GDM1 (cell line): ENCODE data around the gene ARMC12.
"Not testable (repeated sequence)": the region's sequence is repeated elsewhere in the genome, so short reads cannot be mapped to it uniquely, and the experiment has no call there.

Experiments used
- DNase-seq: peaks from one replicate; lab custom pipeline; 2025; lab: John Stamatoyannopoulos, UW

ARMC12 gene

DNA sequence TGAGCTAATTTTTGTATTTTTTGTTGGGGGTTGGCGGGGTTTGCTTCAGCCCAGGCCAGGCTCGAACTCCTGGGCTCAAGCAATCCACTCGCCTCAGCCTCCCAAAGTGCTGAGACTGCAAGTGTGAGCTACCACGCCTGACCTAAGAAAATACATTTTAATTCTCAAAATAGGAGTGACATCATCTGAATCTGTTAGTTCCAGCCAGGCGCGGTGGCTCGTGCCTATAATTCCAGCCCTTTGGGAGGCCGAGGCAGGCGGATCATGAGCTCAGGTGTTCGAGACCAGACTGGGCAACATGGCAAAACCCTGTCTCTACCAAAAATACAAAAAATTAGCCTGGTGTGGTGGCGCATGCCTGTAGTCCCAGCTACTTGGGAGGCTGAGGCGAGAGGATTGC lies 2.5 kb upstream of the ARMC12 start:
- not testable (repeated sequence) for DNase-seq

- no peak for DNase-seq
These were observed 1.4 kb upstream of the ARMC12 start for GRCh38 chr6:35735452-35735851.

DNA sequence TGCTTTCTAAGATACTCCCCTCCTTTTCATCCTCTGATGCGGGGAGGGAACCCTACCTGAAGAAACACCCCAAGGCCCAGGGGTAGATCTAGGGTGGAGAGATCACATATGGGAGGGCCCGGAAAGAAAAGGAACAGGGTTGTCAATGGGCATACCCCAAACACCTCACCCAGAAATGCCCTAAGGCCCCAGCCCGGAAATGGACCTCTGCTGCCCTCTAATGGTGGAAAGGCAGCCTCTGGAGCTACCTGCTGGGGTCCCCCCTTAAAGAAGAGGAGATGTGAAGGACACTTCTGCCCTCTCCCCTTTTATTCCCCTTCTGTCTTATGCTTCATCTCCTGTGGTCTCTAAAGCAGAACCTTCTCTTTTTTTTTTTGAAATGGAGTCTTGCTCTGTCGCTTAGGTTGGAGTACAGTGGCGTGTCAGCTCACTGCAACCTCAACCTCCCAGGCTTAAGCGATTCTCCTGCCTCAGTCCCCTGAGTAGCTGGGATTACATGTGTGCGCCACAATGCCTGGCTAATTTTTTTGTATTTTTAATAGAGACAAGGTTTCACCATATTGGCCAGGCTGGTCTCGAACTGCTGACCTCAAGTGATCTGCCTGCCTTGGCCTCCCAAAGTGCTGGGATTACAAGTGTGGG lies 458 bp upstream of the ARMC12 start:
- peak; percentile 61 for DNase-seq

- peak; percentile 50 for DNase-seq
These were observed 780 bp downstream of the ARMC12 start for GRCh38 chr6:35737413-35738211.

GRCh38 chr6:35739645-35740524 lies 3.1 kb downstream of the ARMC12 start:
- no peak for DNase-seq

DNA sequence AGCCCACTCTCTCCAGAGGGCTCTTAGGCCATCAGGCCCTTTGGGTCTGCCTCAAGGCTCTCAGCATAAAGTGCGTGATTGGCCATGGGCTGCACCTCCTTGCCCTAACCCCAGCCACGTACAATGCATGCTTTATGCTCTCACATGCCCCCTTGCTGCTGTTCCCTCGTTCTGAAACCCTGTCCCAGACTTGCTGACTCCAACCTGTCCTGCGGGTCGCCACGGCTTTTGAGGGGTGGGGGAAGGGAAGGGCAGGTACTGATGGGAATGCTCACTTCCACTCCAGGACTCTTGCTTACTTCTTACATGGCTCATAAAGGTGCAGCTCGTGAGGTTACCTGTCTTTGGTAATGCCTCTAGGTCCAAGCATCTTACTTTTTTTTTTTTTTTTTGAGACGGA lies 6.0 kb downstream of the ARMC12 start:
- DNase-seq: no peak

GRCh38 chr6:35745509-35745908 lies 8.7 kb downstream of the ARMC12 start:
- no peak for DNase-seq

- DNase-seq: no peak
These were observed 9.7 kb downstream of the ARMC12 start for GRCh38 chr6:35746516-35746915.

- DNase-seq: no peak
These were observed 11.0 kb downstream of the ARMC12 start for GRCh38 chr6:35747877-35748276.

- no peak for DNase-seq
These were observed 13.7 kb downstream of the ARMC12 start for GRCh38 chr6:35750557-35750956.

GRCh38 chr6:35751594-35751993 lies 14.8 kb downstream of the ARMC12 start:
- no peak for DNase-seq

GRCh38 chr6:35752330-35752729 lies 15.5 kb downstream of the ARMC12 start:
- DNase-seq: no peak

DNA sequence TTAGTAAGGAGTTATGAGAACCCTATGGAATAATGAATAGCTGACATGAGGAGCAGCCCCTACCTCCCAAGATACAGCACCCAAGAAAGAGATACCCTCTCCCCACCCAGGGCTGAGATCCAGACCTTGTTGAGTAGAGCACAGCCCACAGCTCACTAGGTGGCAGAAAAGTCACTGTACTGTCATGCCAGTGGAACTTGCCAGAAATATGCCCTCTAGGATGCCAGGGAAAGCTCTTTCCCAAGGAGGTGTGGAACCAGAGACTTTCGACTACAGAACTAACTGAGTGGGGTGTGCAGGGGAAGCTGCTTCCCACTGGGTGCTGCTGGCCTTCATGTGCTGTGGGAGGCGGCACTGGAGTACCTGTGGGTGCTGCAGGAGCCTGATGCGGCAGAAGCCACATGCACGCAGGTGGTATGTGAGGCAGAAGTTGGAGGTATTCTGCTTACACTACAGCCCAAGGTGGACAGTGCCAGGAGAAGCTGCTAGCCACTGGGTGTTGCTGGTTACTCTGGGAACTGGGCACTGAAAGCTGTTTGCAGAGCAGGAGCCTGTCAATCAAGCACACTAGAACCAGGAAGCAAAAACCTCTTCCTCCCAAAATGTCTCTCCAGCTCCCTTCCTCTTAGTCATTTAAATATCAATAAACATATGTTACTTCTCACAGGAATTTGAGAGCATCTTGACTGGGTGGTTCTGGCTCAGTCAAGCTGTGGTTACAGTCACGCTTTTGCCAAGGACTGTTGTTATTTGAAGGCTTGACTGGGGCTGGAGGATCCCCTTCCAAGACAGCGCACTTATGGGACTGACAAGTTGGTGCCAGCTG lies 17.8 kb downstream of the ARMC12 start:
- no peak for DNase-seq

DNA sequence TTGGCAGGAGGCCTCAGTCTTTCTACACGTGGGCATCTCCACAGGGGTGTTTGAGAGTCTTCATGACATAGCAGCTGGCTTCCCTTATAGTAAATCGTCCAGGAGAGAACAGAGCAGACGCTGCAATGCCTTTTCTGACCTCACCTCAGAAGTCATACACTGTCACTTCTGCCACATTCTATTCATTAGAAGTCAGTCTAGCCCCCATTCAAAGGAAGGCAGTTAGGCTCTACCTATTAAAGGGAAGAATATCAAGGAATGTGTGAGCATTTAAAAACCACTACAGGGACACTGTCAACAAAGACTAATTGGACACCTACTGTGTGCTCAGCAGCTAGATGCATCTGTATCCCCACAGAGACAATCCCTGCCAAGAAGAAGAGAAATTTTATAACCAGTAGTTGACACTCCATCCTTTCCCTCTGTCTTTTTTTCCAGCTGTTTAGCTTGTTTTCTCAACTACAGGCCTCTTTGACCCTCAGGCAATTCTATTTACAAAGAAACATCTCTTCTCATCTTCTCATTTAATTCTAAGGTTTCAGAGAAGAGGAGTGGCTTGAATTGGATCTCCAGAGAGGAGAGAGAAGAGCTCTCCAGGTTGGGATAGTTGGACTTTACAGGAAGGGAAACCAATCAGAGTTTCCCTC lies 18.6 kb downstream of the ARMC12 start:
- DNase-seq: no peak

DNA sequence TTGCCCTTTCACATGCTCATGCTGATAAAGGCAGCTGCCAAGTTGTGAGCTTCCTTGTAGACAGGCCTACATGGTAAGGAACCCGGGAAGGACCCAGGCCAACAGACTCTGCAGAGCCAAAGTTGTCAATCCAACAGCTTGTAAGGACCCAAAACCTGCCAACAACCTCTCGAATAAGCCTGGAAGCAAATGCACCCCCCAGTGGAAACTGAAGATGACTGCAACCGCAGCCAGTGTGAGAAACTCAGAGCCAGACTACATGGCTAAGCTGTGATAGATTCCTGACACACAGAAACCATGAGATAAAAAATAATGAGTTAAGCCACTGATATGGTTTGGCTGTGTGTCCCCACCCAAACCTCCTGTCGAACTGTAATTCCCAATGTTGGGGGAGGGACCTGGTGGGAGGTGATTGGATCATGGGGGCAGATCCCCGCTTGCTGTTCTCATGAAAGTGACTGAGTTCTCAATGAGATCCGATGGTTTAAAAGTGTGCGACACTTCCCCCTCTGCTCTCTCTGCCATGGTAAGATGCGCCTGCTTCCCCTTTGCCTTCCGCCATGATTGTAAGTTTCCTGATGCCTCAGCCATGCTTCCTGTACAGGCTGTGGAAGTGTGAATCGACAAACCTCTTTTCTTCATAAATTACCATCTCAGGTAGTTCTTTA lies 20.8 kb downstream of the ARMC12 start:
- DNase-seq: no peak

- no peak for DNase-seq
These were observed 22.6 kb downstream of the ARMC12 start for GRCh38 chr6:35759426-35759825.

GRCh38 chr6:35765739-35766138 lies 28.9 kb downstream of the ARMC12 start:
- no peak for DNase-seq

GRCh38 chr6:35769211-35769610 lies 32.4 kb downstream of the ARMC12 start:
- DNase-seq: no peak

DNA sequence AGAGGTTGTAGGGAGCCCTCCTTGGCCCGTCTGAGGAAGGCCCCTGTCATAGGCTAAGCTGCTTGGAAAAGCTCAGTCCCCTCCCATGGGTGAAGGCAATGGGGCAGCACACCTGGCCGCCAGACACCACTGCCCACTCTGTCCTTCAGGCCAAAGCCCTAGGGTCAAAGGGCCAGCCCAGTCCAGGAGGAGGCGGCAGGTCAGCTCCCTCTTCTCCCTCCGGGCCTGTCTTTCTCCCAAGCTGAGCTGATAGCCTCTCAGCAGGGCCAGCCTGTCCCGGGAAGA lies 34.5 kb downstream of the ARMC12 start:
- DNase-seq: no peak

GRCh38 chr6:35774116-35774794 lies 37.4 kb downstream of the ARMC12 start:
- DNase-seq: no peak
